ENCODE measurements around the gene KLF18.

Gene KLF18

GRCh38 chr1:44152692-44153091 is 11.3 kb upstream of the KLF18 start:
- Histone ChIP-seq H2AFZ (ENCODE audit: low read depth, low read length) (no peak overlapping the region), H3K27ac (ENCODE audit: low read length) (no peak overlapping the region), H3K4me1 (ENCODE audit: low read length) (peaks cover 14% of the 10 kb centered on the region), H3K27me3 (ENCODE audit: low read depth, low read length) (no peaks in the 10 kb centered on the region), H3K9ac (ENCODE audit: low read length) (no peak overlapping the region), H3K4me3 (ENCODE audit: low read length) (no peak overlapping the region), H4K20me1 (ENCODE audit: insufficient read depth, low read length) (no peaks in the 10 kb centered on the region), H3K4me2 (ENCODE audit: low read length) (no peak overlapping the region), H3K79me2 (ENCODE audit: low read length) (no peaks in the 10 kb centered on the region), H3K9me3 (ENCODE audit: insufficient read depth, low read length) (no peaks in the 10 kb centered on the region), H3K36me3 (replicated peaks; ENCODE audit: low read depth, low read length) (no peaks in the 10 kb centered on the region)
- TF ChIP-seq EZH2phosphoT487 (IDR thresholded peaks at IDR 0.05; ENCODE audit: low read depth): no peak
- TF ChIP-seq, protein P1, sequence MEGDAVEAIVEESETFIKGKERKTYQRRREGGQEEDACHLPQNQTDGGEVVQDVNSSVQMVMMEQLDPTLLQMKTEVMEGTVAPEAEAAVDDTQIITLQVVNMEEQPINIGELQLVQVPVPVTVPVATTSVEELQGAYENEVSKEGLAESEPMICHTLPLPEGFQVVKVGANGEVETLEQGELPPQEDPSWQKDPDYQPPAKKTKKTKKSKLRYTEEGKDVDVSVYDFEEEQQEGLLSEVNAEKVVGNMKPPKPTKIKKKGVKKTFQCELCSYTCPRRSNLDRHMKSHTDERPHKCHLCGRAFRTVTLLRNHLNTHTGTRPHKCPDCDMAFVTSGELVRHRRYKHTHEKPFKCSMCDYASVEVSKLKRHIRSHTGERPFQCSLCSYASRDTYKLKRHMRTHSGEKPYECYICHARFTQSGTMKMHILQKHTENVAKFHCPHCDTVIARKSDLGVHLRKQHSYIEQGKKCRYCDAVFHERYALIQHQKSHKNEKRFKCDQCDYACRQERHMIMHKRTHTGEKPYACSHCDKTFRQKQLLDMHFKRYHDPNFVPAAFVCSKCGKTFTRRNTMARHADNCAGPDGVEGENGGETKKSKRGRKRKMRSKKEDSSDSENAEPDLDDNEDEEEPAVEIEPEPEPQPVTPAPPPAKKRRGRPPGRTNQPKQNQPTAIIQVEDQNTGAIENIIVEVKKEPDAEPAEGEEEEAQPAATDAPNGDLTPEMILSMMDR (IDR thresholded peaks at IDR 0.05; ENCODE audit: low read depth, low read length): no peak

GRCh38 chr1:44151808-44152207 is 10.4 kb upstream of the KLF18 start:
- H2AFZ ChIP-seq (ENCODE audit: low read depth, low read length): peak overlapping the region; percentile 2; the same call in 1 of the 2 replicates
- H3K4me3 ChIP-seq (ENCODE audit: low read length): peak overlapping the region; percentile 41
- peaks cover 14% of the 10 kb centered on the region for H3K4me1 ChIP-seq (ENCODE audit: low read length)
- no peak overlapping the region for H3K27ac ChIP-seq (ENCODE audit: low read length)
- H3K9me3 ChIP-seq (ENCODE audit: insufficient read depth, low read length): no peaks in the 10 kb centered on the region
- TF ChIP-seq, protein P1 (IDR thresholded peaks at IDR 0.05; ENCODE audit: low read depth, low read length): no peak
- no peak for TF ChIP-seq EZH2phosphoT487 (IDR thresholded peaks at IDR 0.05; ENCODE audit: low read depth)
- no peaks in the 10 kb centered on the region for H3K79me2 ChIP-seq (ENCODE audit: low read length)
- no peaks in the 10 kb centered on the region for H3K27me3 ChIP-seq (ENCODE audit: low read depth, low read length)
- no peak overlapping the region for H3K9ac ChIP-seq (ENCODE audit: low read length)
- peak overlapping the region; percentile 59 for H3K4me2 ChIP-seq (ENCODE audit: low read length)
- no peaks in the 10 kb centered on the region for H3K36me3 ChIP-seq (replicated peaks; ENCODE audit: low read depth, low read length)
- H4K20me1 ChIP-seq (ENCODE audit: insufficient read depth, low read length): no peaks in the 10 kb centered on the region

- no peaks in the 10 kb centered on the region for H4K20me1 ChIP-seq (ENCODE audit: insufficient read depth, low read length)
- H3K4me1 ChIP-seq (ENCODE audit: low read length): peaks cover 14% of the 10 kb centered on the region
- TF ChIP-seq, protein P1 (IDR thresholded peaks at IDR 0.05; ENCODE audit: low read depth, low read length): no peak
- no peak for TF ChIP-seq EZH2phosphoT487 (IDR thresholded peaks at IDR 0.05; ENCODE audit: low read depth)
- peak overlapping the region; percentile 10; the same call in 1 of the 2 replicates for H3K9ac ChIP-seq (ENCODE audit: low read length)
- no peaks in the 10 kb centered on the region for H3K27me3 ChIP-seq (ENCODE audit: low read depth, low read length)
- peak overlapping the region; percentile 2; the same call in 1 of the 2 replicates for H2AFZ ChIP-seq (ENCODE audit: low read depth, low read length)
- H3K27ac ChIP-seq (ENCODE audit: low read length): no peak overlapping the region
- H3K4me3 ChIP-seq (ENCODE audit: low read length): peak overlapping the region; percentile 41
- no peaks in the 10 kb centered on the region for H3K36me3 ChIP-seq (replicated peaks; ENCODE audit: low read depth, low read length)
- H3K79me2 ChIP-seq (ENCODE audit: low read length): no peaks in the 10 kb centered on the region
- peak overlapping the region; percentile 59 for H3K4me2 ChIP-seq (ENCODE audit: low read length)
- H3K9me3 ChIP-seq (ENCODE audit: insufficient read depth, low read length): no peaks in the 10 kb centered on the region
Observed at GRCh38 chr1:44151332-44151731, 9.9 kb upstream of the KLF18 start.

DNA sequence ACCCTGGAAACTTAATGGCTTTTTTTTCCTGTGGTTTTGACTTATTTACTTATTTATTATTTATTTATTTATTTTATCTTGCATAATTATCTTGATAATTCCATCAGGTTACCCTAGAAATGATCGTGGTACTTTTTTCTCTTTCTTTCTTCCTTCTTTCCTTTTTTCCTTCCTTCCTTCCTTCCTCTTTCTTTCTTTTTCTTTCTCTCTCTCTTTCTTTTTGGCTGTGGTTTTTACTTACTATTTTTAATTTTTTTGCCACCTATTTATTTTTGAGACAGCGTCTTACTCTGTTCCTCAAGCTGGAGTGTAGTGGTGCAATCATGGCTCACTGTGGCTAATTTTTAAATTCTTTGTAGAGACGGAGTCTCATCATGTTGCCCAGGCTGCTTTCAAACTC is 6.2 kb upstream of the KLF18 start:
- TF ChIP-seq, protein P1 (IDR thresholded peaks at IDR 0.05; ENCODE audit: low read depth, low read length): no peak
- no peak for TF ChIP-seq EZH2phosphoT487 (IDR thresholded peaks at IDR 0.05; ENCODE audit: low read depth)
- Histone ChIP-seq H3K4me2 (ENCODE audit: low read length) (no peak overlapping the region), H3K27ac (ENCODE audit: low read length) (no peak overlapping the region), H2AFZ (ENCODE audit: low read depth, low read length) (no peak overlapping the region), H3K36me3 (replicated peaks; ENCODE audit: low read depth, low read length) (no peaks in the 10 kb centered on the region), H4K20me1 (ENCODE audit: insufficient read depth, low read length) (no peaks in the 10 kb centered on the region), H3K9ac (ENCODE audit: low read length) (no peak overlapping the region), H3K9me3 (ENCODE audit: insufficient read depth, low read length) (no peaks in the 10 kb centered on the region), H3K4me3 (ENCODE audit: low read length) (no peak overlapping the region), H3K4me1 (ENCODE audit: low read length) (peaks cover 14% of the 10 kb centered on the region), H3K79me2 (ENCODE audit: low read length) (no peaks in the 10 kb centered on the region), H3K27me3 (ENCODE audit: low read depth, low read length) (no peaks in the 10 kb centered on the region)
